DMS53 (cell line): Measurements from ENCODE around the gene IGSF9B.
A peak's percentile ranks its signal among the peaks of the same experiment; 100 is the strongest.

Source experiments
- DNase-seq: peaks from one replicate; lab custom pipeline; 2025; lab: John Stamatoyannopoulos, UW

IGSF9B gene

DNA sequence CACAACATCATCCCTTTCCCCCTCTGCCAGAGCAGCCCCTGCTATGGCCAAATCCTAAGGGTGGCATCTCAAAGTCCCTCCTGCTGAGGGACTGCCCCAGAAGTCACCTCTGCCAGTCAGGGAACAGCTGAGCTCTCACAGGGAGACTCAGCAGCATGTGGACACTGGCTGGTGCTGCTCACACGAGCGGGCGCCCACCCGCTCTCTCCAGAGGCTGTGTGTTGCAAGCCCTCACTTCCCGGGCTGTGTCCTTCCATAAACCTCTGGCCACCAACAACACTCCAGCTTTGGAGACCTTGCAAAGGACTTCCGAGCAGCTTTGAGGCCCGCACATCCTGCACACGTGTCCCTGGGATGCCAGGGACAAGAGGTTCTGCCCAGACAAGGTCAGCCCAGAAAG, 2.8 kb downstream of the IGSF9B start:
- no peak for DNase-seq

GRCh38 chr11:133953547-133953946, 3.2 kb downstream of the IGSF9B start:
- DNase-seq: no peak

DNA sequence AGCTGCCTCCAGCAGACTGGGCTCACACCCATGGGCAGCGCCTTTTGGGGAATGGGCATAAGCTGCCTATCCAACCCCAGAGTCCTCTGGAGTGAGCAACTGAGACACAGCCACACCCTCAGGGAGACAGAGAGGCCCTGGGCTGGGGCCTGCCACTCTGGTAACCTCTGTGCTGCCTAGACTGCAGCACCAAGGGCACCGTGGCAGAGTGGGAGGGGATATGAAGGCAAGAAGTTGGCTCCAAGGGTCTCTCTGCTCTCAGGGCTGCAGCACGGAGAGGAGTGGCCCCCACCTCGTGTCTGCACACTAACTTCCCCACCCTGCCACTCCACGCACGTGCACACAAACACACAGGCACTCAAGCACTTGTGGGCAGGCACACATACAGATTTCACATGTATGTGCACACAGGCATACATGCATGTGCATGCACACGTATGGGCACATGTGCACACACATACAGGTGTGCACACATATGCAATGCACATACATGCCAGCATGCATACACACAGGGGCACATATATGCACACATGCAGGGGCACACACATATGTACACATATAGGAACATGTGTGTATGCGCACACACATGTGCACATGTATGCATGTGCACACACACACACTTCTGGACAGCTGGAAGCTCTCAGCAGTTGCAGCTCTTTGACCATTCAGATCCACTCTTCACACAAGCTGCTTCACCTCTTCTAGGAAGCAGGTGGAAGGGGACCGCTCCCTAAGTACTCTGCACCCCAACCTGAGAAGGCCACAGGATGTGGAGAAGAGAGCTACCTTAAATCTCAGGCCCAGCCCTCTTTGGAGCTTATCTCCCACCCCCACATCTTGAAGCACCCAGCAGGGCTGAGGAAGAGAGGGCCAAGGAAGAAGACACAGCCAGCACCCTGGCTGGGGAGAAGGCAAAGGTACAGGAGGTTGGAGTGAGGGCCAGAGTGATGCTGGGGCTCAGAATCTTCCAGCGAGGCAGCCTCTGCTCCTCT, 4.3 kb downstream of the IGSF9B start:
- no peak for DNase-seq

- no peak for DNase-seq
Measured at GRCh38 chr11:133951327-133952198, 5.2 kb downstream of the IGSF9B start.

DNA sequence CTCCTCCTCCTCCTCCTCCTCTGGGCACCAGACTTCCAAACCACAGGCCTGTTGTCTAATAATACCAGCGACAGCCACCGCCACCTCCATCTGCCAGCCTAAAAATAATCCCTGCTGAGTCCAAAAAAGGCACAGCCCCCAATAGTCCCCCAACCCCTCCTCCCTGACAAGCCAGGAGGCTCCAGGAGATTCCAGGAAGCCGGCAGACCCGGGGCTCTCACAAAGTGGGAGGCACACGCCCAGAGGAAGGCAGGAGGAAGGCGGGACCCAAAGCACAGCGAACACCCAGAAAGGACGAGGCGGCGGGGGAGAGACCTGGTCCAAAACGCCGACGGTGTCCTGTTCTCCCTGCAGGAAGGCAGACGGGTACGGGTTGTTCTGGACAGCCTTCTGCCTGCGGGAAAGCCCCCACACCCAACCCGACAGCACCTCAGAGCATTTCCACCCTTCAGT, 5.9 kb downstream of the IGSF9B start:
- no peak for DNase-seq

DNA sequence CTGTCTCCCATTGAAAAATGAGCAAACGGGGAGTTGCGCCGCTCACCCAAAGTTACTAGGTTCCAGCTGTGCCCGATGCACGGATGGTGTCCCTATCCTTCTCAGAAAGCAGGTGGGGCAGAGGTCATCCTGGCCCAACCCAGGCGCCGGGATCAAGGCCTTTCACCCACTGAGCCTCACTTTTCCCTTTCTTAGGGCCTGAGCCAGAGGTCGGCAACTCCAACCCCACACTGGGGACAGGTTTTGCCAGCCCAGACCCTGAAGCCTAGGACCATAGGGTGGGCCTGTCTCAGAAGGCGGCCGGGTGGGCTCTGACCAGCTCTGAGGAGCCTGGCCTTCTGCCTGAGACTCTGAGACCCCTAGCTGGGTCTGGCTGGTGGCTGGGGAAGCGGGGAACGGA, 6.3 kb downstream of the IGSF9B start:
- DNase-seq: no peak

GRCh38 chr11:133949129-133949528, 7.6 kb downstream of the IGSF9B start:
- DNase-seq: no peak

GRCh38 chr11:133948711-133949110, 8.1 kb downstream of the IGSF9B start:
- DNase-seq: no peak

- peak; percentile 73 for DNase-seq
Measured at GRCh38 chr11:133947321-133947756, 9.4 kb downstream of the IGSF9B start.

DNA sequence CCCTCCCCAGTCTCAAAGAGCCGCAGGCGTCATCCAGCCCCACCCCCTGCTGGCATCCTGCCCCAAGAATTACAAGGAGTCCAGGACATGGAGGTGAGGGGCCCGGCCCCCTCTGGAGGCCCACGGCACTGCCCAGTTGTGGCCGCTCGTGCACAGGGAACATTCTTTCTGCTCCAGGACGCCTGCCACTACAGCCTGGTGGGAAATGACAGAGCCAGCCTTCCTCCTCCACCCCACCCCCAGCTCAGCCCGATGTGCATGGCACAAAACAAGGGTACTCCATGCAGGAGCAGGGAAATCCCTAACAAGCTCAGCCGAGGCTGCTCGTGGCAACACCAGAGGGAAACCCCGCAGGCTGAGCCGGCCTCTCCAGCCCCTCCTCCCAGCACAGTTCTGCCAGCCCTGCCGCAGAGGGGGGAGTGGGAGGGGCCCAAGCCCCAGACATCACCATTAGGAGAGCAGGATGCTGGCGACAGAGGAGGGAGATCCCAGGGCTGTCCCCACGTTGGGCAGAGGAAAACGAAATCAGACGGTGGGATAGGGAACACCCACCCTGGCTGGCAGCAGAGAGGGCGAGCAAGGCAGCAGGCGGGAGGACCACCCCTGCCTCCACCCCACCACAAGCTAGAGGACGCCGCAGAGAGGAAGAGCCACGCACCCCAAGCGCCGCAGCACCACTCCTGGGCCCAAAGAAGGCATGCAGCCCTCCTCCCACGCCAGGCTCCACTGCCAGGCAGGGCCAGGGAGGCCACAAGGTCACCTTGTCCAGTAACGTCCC, 10.0 kb downstream of the IGSF9B start:
- DNase-seq: no peak

- no peak for DNase-seq
Measured at GRCh38 chr11:133946051-133946450, 10.7 kb downstream of the IGSF9B start.

- no peak for DNase-seq
Measured at GRCh38 chr11:133945087-133945974, 11.4 kb downstream of the IGSF9B start.

GRCh38 chr11:133943950-133944698, 12.6 kb downstream of the IGSF9B start:
- DNase-seq: no peak

DNA sequence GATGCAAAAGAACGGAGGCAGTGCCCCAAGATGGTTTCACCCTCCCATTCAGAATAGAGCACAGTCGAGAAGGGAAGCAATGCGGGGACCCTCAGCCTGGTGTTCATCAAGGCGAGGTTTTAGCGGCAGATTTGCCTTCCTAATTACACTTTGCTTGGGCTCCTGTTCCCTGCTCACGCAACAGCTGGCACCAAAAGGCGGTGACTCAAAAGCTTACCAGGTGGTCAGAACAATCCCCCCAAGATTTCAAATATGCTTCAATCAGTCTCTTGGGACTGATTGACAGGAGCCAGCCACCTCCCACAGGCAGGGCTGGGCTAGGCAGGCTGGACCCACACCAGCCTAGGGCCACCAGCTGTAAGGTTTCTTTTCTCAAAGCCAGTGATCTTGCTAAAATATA, 14.2 kb downstream of the IGSF9B start:
- DNase-seq: no peak

- no peak for DNase-seq
Measured at GRCh38 chr11:133941546-133941945, 15.2 kb downstream of the IGSF9B start.

GRCh38 chr11:133940034-133940433, 16.7 kb downstream of the IGSF9B start:
- DNase-seq: no peak

GRCh38 chr11:133939558-133939957, 17.2 kb downstream of the IGSF9B start:
- no peak for DNase-seq

DNA sequence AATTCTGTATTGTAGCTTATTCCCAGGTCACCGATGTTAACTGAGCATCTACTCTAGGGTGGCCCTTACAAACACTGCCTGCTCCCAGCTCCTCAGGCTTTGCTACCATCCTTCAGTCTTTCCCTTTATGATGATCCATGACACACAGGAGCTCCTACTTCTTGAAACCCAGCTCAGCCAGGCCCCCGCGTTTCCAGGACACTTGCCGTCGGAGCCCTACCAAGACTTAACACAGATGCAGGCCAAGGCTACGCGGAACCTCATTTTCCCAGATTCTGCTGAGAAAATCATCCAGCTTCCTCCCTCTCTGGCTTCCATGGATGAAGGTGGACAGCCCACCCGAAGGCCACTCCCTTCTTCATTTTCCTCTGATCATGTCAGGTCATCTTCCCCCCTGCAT, 18.6 kb downstream of the IGSF9B start:
- no peak for DNase-seq

- no peak for DNase-seq
Measured at GRCh38 chr11:133937468-133937867, 19.3 kb downstream of the IGSF9B start.

DNA sequence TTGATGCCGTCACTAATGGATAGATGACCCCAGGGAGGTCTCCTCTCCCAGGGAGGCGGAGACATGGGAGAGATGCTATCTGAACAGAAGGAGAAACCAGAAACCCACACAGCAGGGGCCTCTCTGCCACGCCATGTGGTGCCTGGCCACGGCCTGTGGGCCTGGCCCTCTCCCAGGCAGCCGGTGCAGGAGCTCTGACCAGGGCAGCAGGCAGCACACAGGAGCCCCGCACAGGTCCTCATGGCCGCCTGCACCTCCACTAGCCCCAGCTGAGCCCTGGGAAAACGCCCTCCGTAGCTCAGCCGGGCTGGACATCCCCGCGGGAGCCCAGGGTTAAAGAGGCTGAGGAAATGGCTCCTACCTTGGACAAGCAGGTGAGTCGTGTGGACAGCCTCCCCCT, 19.8 kb downstream of the IGSF9B start:
- DNase-seq: no peak
